ENCODE measurements around the gene HECTD1.

Gene HECTD1

GRCh38 chr14:31084385-31084784, 123.2 kb downstream of the HECTD1 start:
- TF ChIP-seq, protein P1, sequence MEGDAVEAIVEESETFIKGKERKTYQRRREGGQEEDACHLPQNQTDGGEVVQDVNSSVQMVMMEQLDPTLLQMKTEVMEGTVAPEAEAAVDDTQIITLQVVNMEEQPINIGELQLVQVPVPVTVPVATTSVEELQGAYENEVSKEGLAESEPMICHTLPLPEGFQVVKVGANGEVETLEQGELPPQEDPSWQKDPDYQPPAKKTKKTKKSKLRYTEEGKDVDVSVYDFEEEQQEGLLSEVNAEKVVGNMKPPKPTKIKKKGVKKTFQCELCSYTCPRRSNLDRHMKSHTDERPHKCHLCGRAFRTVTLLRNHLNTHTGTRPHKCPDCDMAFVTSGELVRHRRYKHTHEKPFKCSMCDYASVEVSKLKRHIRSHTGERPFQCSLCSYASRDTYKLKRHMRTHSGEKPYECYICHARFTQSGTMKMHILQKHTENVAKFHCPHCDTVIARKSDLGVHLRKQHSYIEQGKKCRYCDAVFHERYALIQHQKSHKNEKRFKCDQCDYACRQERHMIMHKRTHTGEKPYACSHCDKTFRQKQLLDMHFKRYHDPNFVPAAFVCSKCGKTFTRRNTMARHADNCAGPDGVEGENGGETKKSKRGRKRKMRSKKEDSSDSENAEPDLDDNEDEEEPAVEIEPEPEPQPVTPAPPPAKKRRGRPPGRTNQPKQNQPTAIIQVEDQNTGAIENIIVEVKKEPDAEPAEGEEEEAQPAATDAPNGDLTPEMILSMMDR (IDR thresholded peaks at IDR 0.05; ENCODE audit: extremely low read depth, insufficient read depth, missing control alignments), result peak; percentile 10
- in situ Hi-C loops (cut with MboI; ENCODE audit: low pct_unique_long_range_greater_than_20kb, low sequenced_read_pairs, unreplicated experiment), result no loop called here
- peak; percentile 50 for DNase-seq (ENCODE audit: low spot score)

DNA sequence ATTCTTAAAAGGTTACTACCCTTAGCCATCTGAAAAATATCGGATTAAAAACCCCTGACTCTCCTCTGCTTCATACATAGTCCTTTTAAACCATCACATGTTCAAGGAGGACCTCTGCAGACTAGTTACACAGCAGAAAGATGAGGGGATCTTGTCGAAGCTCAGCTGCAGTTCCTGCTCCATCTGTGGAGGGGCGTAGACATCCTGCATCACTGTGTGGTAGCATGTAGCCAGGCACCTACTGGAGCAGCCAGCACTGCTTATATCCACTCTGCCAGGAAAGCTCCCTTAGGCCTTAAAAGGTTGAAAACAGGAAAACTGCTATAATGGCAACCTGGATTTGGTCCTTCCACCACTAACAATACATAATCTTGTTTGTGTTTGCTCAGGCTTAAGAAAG, 123.8 kb downstream of the HECTD1 start:
- DNase-seq (ENCODE audit: low spot score), result no peak
- in situ Hi-C loops (cut with MboI; ENCODE audit: low pct_unique_long_range_greater_than_20kb, low sequenced_read_pairs, unreplicated experiment), result no loop called here
- TF ChIP-seq, protein P1 (IDR thresholded peaks at IDR 0.05; ENCODE audit: extremely low read depth, insufficient read depth, missing control alignments), result no peak

DNA sequence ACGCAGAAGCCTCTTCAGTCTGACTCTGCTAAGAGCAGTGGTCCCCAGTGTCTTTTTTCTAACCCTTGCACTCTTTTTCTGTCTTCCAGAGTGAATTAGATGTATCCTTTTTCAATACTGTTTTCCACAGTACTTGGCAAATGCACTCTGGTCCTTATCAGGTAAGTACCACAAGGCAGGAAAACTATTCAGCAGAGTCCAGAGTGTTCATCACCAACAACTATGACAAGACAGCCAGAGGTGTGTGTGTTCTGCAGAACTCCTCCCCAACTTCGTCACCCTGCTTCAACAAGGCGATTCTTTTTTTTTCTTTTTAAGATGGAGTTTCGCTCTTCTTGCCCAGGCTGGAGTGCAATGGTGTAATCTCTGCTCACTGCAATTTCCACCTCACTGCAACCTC, 127.1 kb downstream of the HECTD1 start:
- TF ChIP-seq, protein P1 (IDR thresholded peaks at IDR 0.05; ENCODE audit: extremely low read depth, insufficient read depth, missing control alignments), result no peak
- no peak for DNase-seq (ENCODE audit: low spot score)
- in situ Hi-C loops (cut with MboI; ENCODE audit: low pct_unique_long_range_greater_than_20kb, low sequenced_read_pairs, unreplicated experiment), result no loop called here

GRCh38 chr14:31080056-31080455, 127.5 kb downstream of the HECTD1 start:
- TF ChIP-seq, protein P1 (IDR thresholded peaks at IDR 0.05; ENCODE audit: extremely low read depth, insufficient read depth, missing control alignments), result no peak
- in situ Hi-C loops (cut with MboI; ENCODE audit: low pct_unique_long_range_greater_than_20kb, low sequenced_read_pairs, unreplicated experiment), result no loop called here
- no peak for DNase-seq (ENCODE audit: low spot score)

GRCh38 chr14:31078766-31079165, 128.8 kb downstream of the HECTD1 start:
- TF ChIP-seq, protein P1 (IDR thresholded peaks at IDR 0.05; ENCODE audit: extremely low read depth, insufficient read depth, missing control alignments), result no peak
- DNase-seq (ENCODE audit: low spot score), result no peak
- in situ Hi-C loops (cut with MboI; ENCODE audit: low pct_unique_long_range_greater_than_20kb, low sequenced_read_pairs, unreplicated experiment), result loop anchor here (10.0 kb wide), 1 partner anchor 94 kb away; no protein-coding TSS in a partner anchor

- TF ChIP-seq, protein P1 (IDR thresholded peaks at IDR 0.05; ENCODE audit: extremely low read depth, insufficient read depth, missing control alignments), result no peak
- no peak for DNase-seq (ENCODE audit: low spot score)
- in situ Hi-C loops (cut with MboI; ENCODE audit: low pct_unique_long_range_greater_than_20kb, low sequenced_read_pairs, unreplicated experiment), result loop anchor here (10.0 kb wide), 1 partner anchor 90 kb away; no protein-coding TSS in a partner anchor
Measured at GRCh38 chr14:31075144-31075543, 132.4 kb downstream of the HECTD1 start.

GRCh38 chr14:31071151-31071550, 136.4 kb downstream of the HECTD1 start:
- in situ Hi-C loops (cut with MboI; ENCODE audit: low pct_unique_long_range_greater_than_20kb, low sequenced_read_pairs, unreplicated experiment), result loop anchor here (10.0 kb wide), 1 partner anchor 86 kb away; no protein-coding TSS in a partner anchor
- TF ChIP-seq, protein P1 (IDR thresholded peaks at IDR 0.05; ENCODE audit: extremely low read depth, insufficient read depth, missing control alignments), result no peak
- DNase-seq (ENCODE audit: low spot score), result no peak
